Esophagus (tissue), 2 donors: ENCODE results near the gene PNPT1. TPM values are rescaled to one million over a fixed set of nuclear protein-coding genes. Genes with fewer than 3 reads are reported as not detected.
"Not testable (repeated sequence)": the region's sequence is repeated elsewhere in the genome, so short reads cannot be mapped to it uniquely, and the experiment has no call there.

ENCODE experiments used
- H3K27ac ChIP-seq, 2 donors: one replicate each; pipeline ENCODE4 v1.5.1; 2013; ENCODE audit warnings: low read depth in 2 of 2, mild to moderate bottlenecking in 2 of 2, inconsistent platforms in 1 of 2, low read length in 1 of 2, moderate library complexity in 1 of 2
- H3K27me3 ChIP-seq, 2 donors: one replicate each; pipeline ENCODE4 v1.6.1; 2013; ENCODE audit warnings: low read length in 2 of 2, control low read depth in 1 of 2, mild to moderate bottlenecking in 1 of 2; ENCODE audit not compliant: insufficient read depth in 2 of 2, control insufficient read depth in 1 of 2
- H3K36me3 ChIP-seq, 2 donors: one replicate each; pipeline ENCODE4 v1.6.1; 2013; ENCODE audit warnings: low read length in 1 of 2; ENCODE audit not compliant: control insufficient read depth in 2 of 2, insufficient read depth in 2 of 2
- H3K4me1 ChIP-seq, 2 donors: one replicate each; pipeline ENCODE4 v1.6.1; 2013; ENCODE audit warnings: low read length in 1 of 2; ENCODE audit not compliant: control insufficient read depth in 2 of 2, insufficient read depth in 2 of 2
- H3K4me3 ChIP-seq, 2 donors: one replicate each; pipeline ENCODE4 v1.5.1; 2013; ENCODE audit warnings: low read length in 2 of 2, mild to moderate bottlenecking in 2 of 2, low read depth in 1 of 2, moderate library complexity in 1 of 2
- H3K9me3 ChIP-seq, 2 donors: one replicate each; pipeline ENCODE4 v1.6.1; 2013; ENCODE audit warnings: mild to moderate bottlenecking in 2 of 2, low read depth in 1 of 2, low read length in 1 of 2, moderate library complexity in 1 of 2; ENCODE audit not compliant: control insufficient read depth in 2 of 2, insufficient read depth in 1 of 2
- WGBS, 2 donors: extraction: QIAGEN DNeasy Blood & Tissue Kit; methylation state at CpG; one replicate each; pipeline ENCODE4 v1.1.7; 2013; 5-methylcytosine and 5-hydroxymethylcytosine counted together
- polyA plus RNA-seq, 2 donors: library from polyadenylated mRNA; stranded (reverse); fragments of 200-250 nt; gene quantifications; one replicate each; pipeline ENCODE4 v1.2.3, GENCODE V29; 2013
- donor health status: healthy with polysubstance abuse.
- donor health status: Bipolar disorder and iron deficiency.

The PNPT1 gene
- polyA plus RNA-seq, 2 donors = 5.6 to 7.4 TPM

DNA sequence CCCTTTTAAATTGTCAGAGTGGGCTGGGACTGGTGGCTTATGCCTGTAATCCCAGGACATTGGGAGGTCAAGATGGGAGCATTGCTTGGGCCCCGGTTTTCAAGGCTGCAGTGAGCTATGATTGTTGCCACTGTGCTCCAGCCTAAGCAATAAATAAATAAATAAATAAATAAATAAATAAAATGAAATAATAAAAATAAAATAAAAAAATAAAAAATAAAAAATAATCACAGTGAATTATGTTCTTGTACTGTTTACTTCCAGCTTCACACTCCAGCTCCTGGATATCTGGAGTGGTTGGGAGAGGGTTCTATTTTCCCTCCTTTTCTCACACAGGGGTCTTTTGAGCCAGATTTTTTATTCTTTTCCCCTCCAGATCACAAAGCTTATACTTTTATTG is 26.2 kb upstream of the PNPT1 start:
- H3K4me1 ChIP-seq = no peaks in the 10 kb centered on the region
- H3K9me3 ChIP-seq = no peaks in the 10 kb centered on the region
- no peaks in the 10 kb centered on the region for H3K27me3 ChIP-seq
- H3K36me3 ChIP-seq = no peaks in the 10 kb centered on the region
- H3K4me3 ChIP-seq = no peak overlapping the region
- H3K27ac ChIP-seq = no peak overlapping the region
- WGBS, 2 donors = 83 to 84% methylated on average over 1 of the region's 1 CpG

DNA sequence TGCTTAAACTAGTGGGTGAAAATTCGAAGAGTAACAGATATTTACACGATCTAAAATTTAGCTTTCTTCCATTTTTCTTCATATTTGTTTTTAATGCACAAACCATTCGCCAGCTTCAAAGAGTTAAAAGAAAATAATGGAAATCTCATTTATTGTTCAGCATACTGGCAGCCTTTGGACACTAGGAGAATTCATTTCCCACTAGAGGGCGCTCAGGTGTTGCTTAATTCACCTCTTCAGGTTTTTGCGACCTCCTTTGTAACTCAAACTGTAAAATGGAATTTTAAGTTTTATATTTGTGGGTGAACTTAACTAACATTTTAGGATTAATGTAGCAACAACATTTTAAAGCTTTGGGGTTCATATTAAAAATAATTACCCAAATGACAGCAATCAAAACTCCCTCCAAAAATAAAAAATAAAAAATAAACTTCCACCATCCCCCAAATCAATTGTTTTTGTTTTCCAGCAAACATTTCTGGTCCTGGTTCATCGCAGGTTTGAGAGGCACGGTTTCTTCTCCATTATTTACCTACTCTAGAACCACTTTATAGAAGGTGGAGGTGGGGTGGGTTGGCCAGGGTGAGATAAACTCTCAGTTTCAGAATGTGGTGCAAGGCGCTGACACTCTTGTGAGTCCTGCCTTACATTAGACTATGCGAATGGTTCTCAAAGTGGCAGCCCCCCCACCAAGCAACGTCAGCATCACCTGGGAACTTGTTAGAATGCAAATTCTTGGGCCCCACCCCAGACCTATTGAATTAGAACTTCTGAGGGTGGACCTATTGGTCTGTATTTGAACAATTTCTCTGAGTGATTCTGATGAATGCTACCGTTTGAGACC is 24.7 kb upstream of the PNPT1 start:
- Histone ChIP-seq H3K27ac (no peak overlapping the region), H3K9me3 (no peaks in the 10 kb centered on the region), H3K27me3 (no peaks in the 10 kb centered on the region), H3K4me1 (no peaks in the 10 kb centered on the region), H3K4me3 (no peak overlapping the region), H3K36me3 (no peaks in the 10 kb centered on the region)
- WGBS, 2 donors = 26 to 29% methylated on average over 11 of the region's 11 CpGs

DNA sequence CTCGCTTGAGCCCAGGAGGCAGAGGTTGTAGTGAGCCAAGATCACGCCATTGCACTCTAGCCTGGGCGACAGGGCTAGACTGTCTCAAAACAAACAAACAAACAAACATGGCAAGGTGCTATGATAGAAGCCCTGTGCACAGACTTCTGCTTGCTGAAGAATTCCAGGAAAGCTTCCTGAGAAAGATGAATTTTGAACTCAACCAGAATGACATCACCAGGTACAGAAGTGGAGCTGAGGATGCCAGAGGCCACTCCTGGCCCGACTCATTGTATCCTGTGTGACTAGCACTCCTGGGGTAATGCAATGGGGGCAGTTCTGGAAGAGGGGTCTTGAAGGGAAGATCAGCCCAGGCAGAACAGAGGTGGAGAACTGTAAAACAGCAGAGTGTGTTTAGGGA is 22.0 kb upstream of the PNPT1 start:
- no peaks in the 10 kb centered on the region for H3K36me3 ChIP-seq
- no peak overlapping the region for H3K27ac ChIP-seq
- no peaks in the 10 kb centered on the region for H3K27me3 ChIP-seq
- no peaks in the 10 kb centered on the region for H3K4me1 ChIP-seq
- H3K9me3 ChIP-seq = no peaks in the 10 kb centered on the region
- no peak overlapping the region for H3K4me3 ChIP-seq
- WGBS, 2 donors = 76 to 83% methylated on average over 4 of the region's 4 CpGs

DNA sequence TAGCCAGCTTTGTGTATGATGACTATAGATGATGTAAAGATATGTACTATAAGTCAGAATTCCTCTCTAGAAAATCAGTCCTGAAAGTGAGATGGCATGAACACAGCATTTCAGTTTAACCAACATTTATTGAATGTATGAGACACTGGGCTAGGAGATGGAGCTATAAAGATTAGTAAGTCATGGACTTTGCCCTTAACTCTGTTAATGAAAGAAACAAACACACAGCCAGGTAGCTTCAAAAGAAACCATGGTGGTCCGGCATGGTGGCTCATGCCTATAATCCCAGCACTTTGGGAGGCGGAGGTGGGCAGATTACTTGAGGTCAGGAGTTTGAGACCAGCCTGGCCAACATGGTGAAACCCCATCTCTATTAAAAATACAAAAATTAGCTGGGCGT is 21.5 kb upstream of the PNPT1 start:
- not testable (repeated sequence) for H3K36me3 ChIP-seq, H3K27me3 ChIP-seq, H3K9me3 ChIP-seq, H3K27ac ChIP-seq, H3K4me1 ChIP-seq, H3K4me3 ChIP-seq
- WGBS, 2 donors = 71 to 88% methylated on average over 3 of the region's 3 CpGs

DNA sequence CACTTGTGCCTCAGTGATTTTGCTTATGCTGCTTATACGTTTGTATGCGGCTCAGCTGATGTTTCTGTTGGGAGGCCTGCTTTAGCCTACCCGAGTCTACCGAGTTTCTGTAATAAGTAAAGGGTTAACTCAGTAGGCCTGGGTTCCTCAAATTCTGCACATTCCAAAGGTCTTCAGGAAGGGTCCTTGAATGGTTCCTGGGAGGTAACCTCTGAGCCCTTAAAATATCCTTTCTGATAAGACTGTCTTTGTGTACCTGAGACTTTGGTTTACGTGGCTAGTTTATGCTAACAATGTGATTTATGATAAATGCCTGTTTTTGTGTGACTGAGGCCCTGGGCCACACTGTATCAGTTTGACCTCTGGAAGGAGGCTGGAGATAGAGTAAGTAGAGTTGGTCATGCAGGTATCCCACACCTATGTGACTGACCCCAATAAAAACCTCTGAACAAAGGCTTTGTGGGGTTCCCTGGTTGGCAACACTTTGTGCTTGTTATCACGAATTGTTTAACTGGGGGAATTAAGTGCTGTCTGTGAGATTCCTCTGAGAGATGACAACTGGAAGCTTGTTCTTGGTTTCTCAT is 18.9 kb upstream of the PNPT1 start:
- Histone ChIP-seq H3K4me3 (no peak overlapping the region), H3K27me3 (no peaks in the 10 kb centered on the region), H3K27ac (no peak overlapping the region), H3K9me3 (no peaks in the 10 kb centered on the region), H3K36me3 (no peaks in the 10 kb centered on the region), H3K4me1 (no peaks in the 10 kb centered on the region)
- 68 to 73% methylated on average over 6 of the region's 6 CpGs for WGBS, 2 donors

DNA sequence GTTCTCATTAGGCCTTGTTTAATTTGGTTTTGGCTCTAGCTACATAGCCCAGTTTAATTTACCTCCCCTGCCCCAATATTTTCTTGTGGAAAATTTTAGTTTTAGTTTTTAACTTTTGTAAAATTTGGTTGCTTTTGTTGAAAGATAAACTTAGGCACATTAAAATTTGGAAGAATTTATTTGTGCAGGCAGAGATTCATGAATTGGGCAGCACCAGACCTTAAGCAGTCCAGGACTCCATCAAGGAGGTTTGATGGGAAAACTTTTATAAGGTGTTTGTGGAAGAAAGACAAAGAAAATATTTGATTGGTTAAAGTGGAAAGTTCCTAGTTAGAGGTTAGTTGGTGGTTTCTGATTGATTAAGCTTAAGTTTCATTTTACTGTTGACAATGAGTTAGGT is 16.4 kb upstream of the PNPT1 start:
- H3K27me3 ChIP-seq = no peaks in the 10 kb centered on the region
- H3K27ac ChIP-seq = no peak overlapping the region
- H3K9me3 ChIP-seq = no peaks in the 10 kb centered on the region
- no peak overlapping the region for H3K4me3 ChIP-seq
- no peaks in the 10 kb centered on the region for H3K4me1 ChIP-seq
- no peaks in the 10 kb centered on the region for H3K36me3 ChIP-seq

DNA sequence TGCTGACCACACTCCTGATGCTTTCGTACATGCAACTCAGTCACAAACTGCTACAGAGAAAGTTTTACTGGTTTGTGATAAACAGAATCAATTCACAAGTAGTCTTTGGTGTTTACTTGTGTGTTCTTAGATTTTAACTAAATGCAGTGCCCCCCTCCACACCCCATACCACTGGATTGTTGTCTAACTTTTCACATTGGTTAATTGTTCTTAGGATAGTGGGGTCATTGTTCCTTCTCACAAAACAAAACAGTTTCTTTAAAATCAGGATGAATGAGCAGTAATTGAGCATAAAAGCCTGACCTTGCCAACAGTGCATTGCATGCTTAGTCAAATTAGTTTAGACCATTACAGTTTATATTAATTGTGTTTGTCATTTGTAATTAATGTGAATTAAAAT is 14.1 kb upstream of the PNPT1 start:
- no peak overlapping the region for H3K27ac ChIP-seq
- H3K36me3 ChIP-seq = no peaks in the 10 kb centered on the region
- no peak overlapping the region for H3K4me3 ChIP-seq
- H3K9me3 ChIP-seq = no peaks in the 10 kb centered on the region
- 67 to 79% methylated on average over 1 of the region's 1 CpG for WGBS, 2 donors
- H3K27me3 ChIP-seq = no peaks in the 10 kb centered on the region
- no peaks in the 10 kb centered on the region for H3K4me1 ChIP-seq

DNA sequence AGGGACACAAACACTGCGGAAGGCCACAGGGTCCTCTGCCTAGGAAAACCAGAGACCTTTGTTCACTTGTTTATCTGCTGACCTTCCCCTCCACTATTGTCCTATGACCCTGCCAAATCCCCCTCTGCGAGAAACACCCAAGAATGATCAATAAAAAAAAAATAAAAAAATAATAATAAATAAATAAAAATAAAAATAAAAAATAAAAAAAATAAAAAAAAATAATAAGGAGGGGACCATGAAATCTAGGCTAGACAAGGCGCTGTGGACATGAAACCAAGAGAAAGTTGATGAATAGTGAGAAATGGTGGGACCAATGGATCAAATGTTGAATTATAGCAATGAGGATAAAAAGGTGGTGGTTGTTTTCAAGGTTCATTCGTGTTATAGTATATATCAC is 12.6 kb upstream of the PNPT1 start:
- not testable (repeated sequence) for H3K4me3 ChIP-seq, H3K4me1 ChIP-seq, H3K27me3 ChIP-seq, H3K27ac ChIP-seq, H3K9me3 ChIP-seq, H3K36me3 ChIP-seq
- 80 to 88% methylated on average over 3 of the region's 4 CpGs for WGBS, 2 donors

DNA sequence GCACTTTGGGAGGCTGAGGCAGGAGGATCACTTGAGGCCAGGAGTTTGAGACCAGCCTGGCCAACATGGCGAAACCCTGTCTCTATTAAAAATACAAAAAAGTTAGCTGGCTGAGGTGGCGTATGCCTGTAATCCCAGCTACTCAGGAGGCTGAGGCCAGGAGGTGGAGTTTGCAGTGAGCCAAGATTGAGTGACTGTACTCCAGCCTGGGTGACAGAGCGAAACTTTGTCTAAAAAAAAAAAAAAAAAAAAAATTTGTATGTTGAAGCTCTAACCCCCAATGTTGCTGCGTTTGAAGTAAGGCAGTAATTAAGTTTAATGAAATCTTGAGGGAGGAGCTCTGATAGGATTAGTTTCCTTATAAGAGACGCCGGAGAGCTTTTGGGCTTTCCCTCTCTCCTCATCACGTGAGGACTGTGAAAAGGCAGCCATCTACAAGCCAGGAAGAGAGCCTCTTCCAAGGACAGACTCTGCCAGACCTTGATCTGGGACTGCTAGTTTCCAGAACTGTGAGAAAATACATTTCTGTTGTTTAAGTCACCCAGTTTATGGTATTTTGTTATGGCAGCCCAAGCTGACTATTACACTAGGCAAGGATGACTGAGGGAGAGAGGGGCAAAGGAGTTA is 11.5 kb upstream of the PNPT1 start:
- no peaks in the 10 kb centered on the region for H3K9me3 ChIP-seq
- H3K36me3 ChIP-seq = no peaks in the 10 kb centered on the region
- no peak overlapping the region for H3K4me3 ChIP-seq
- no peak overlapping the region for H3K27ac ChIP-seq
- H3K27me3 ChIP-seq = no peaks in the 10 kb centered on the region
- 66 to 72% methylated on average over 7 of the region's 7 CpGs for WGBS, 2 donors
- no peaks in the 10 kb centered on the region for H3K4me1 ChIP-seq

DNA sequence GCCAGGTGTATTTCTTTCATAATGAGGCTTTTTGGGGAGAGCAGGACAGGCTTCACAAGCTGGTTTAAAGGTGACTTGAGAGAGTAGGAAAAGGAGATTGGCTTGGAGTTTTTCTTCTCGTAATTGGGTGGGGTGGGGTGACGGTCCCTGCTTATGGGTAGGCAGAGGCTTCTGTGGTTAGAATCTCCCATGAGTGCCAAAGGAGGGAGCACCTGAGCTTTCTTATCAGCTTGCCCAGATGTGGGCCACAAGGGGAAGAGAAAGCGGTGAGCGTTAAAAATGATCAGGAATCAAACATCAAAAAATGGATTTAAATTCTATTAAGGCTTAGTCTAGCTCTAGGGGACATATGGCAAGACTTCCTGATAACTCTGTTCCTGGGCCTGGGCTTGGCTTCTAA is 9.7 kb upstream of the PNPT1 start:
- Histone ChIP-seq H3K9me3 (no peaks in the 10 kb centered on the region), H3K4me3 (no peak overlapping the region), H3K27me3 (no peaks in the 10 kb centered on the region), H3K27ac (no peak overlapping the region), H3K4me1 (no peaks in the 10 kb centered on the region), H3K36me3 (no peaks in the 10 kb centered on the region)
- 49 to 50% methylated on average over 4 of the region's 4 CpGs for WGBS, 2 donors
